Measurements from ENCODE around the gene GMPPB.

GMPPB gene

DNA sequence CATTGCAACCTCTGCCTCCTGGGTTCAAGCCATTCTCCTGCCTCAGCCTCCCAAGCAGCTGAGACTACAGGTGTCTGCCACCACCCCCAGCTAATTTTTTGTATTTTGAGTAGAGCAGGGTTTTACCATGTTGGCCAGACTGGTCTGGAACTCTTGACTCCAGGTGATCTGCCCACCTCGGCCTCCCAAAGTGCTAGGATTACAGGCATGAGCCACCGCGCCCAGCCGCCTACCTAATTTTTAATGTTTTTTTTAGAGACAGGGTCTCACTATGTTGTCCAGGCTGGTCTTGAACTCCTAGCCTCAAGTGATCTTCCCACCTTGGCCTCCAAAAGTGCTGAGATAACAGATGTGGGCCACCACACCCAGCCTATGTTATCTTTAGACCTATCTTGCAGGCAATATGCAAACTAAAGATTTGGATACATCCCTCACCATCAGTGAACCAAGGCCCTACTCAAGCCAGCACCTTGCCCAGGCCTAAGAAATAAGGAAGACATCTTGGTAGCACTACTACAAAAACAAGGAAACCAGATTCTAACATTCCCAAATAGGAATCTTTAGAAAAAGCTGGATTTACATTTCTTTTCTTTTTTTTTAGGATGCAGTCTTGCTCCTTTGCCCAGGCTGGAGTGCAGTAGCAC lies 6.3 kb upstream of the GMPPB start:
- in situ Hi-C loops (cut with MboI; ENCODE audit: low sequenced_read_pairs) = no loop called here

- in situ Hi-C loops (cut with MboI; ENCODE audit: low sequenced_read_pairs) = no loop called here
Observed at GRCh38 chr3:49727924-49728361, 4.2 kb upstream of the GMPPB start.

GRCh38 chr3:49727154-49727923 lies 3.6 kb upstream of the GMPPB start:
- in situ Hi-C loops (cut with MboI; ENCODE audit: low sequenced_read_pairs) = no loop called here

DNA sequence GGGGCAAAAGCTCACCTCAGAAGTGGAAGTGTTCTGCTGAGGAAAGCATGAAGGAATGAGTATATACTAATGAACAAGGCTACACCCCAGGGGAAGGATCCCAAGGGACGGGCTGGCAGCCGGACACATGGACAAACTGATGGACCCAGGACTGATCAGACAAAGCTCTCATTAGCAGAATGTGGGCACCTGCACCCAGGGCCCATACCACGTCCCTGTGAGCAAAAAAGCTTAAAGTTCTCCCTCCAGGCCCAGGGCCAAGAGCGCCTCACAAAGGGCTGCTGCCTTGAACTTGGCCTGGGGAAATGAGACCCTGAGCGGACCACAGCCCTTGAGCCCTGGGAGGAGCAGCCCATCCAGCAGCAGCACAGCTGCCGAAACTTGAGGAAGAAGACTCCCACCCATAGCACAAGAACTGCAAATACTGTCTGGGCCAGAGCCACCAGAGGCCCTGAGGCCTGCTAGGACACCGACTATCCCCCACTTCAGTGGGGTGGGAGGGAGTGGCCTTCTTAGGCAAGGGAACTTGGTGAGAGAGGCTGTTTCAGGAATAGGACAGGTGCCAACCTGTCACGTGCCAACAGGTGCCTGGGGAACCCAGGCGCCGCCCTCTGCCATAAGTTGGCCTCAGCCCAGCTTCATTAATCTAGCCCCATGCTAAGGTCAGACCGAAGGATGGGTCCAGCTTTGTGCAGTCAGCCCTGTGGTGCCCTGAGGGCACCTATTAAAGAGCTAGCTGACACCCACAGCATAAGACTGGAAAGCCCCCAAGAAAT lies 2.3 kb upstream of the GMPPB start:
- in situ Hi-C loops (cut with MboI; ENCODE audit: low sequenced_read_pairs) = no loop called here

GRCh38 chr3:49724586-49724985 lies 835 bp upstream of the GMPPB start:
- in situ Hi-C loops (cut with MboI; ENCODE audit: low sequenced_read_pairs) = no loop called here

DNA sequence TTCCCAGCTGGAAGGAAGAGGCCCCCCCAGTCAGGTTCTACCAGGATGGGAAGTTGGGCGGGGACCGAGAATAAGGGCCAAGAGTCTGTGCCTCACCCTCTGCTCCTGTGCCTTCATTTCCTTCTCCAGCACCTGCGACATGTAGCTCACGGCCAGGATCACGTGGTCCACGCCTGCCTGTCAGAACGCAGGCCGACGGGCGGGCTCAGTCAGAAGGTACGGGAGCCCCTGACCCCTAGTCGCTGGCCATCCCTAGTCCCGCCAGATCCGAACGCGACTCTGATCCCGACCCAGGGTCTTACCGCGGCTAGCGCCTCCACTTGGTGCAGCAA lies 489 bp downstream of the GMPPB start:
- in situ Hi-C loops (cut with MboI; ENCODE audit: low sequenced_read_pairs) = no loop called here

DNA sequence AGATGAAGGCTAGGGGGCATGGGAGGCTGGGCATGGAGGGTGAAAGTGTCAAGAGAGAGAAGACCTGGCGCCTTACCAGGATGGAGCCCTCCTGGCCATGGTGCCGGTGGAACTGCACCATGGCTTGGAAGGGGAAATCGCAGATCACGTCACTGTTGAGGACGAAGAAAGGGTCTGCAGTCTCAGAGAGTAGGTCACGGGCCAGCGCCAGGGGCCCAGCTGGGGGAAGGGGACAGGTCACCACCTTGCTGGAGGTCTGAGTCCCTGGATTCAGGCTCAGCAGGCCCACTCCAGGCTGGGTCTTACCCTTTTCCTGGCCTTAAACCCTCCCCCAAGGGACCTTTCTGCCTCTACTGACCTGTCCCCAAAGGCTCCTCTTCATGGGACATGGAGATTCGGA lies 855 bp downstream of the GMPPB start:
- in situ Hi-C loops (cut with MboI; ENCODE audit: low sequenced_read_pairs) = no loop called here

DNA sequence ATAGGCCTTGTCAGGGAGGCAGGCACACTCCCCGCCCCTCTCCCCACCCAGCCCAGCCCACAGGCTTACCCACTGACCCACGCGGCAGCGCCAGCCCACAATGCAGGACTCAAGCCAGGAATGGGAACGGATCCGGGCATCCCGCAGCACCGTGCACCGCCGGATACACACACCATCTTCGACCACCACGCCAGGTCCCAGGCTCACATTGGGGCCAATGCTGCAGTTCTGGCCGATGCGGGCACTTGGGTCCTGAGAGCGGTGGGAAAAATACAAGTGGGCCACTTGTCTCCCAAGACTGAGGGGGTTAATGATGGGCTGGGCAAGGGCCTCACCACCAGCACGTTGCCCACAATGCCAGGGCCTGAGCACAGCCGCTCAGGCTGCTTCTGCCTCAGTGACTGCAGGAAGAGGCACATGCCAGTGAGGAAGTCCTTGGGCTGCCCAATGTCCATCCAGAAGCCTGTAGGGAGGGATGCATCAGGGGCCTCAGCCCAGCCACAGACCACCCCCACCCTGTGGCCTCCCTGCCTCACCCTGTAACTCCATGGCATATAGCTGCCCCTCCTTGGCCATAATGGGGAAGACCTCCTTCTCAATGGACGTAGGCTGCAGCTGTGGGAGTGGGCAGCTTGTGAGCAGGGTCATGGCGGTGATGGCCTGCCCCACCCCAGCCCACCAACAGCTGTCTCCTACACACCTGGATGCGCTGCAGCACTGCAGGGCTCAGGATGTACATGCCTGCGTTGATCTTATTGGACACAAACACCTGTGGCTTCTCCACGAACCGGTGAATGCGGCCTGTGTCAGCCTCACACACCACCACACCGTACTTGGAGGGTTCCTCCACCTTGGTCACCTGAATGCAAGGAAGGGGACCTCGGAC lies 1.6 kb downstream of the GMPPB start:
- in situ Hi-C loops (cut with MboI; ENCODE audit: low sequenced_read_pairs) = no loop called here

DNA sequence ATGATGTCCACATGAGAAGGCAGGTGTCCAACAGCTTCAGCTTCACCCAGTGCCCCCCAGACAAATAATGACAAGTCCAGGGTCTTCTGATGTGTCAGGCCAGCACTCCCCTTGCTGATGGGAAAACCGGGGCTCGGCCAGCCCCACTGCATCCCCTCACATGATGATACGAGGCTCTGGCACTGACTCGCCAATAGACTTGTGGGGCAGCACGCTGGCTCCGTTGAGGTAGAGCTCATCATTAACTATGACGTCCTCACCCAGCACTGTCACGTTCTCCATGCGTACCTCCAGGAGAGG lies 2.2 kb downstream of the GMPPB start:
- in situ Hi-C loops (cut with MboI; ENCODE audit: low sequenced_read_pairs) = no loop called here

DNA sequence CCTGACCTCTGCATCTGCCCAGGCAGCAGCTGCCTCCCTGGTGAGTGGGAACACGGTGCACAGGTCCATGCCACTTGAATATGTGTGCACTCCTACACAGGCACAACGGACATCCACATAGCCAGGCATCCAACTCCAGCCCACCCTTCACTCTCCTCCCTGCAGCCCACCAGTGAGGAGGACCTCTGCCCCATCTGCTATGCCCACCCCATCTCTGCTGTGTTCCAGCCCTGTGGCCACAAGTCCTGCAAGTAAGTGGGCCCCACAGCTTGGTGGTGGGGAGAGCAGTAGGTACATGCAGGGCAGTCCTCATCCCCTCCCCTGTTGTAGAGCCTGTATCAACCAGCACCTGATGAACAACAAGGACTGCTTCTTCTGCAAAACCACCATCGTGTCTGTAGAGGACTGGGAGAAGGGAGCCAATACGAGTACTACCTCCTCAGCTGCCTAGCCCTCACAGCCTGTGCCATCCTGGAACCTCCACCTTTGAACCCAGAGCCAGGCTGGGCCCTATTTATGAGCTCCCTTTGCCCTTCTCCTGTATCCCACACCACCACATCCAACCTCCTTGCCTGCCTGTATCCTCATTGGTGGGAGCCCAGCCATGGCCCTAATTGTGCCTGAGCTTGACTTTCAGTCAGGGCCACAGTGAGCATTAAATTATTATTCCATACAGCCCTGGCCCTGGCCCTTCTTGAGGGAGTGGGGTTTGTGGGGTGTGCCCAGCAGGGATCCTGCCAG lies 2.7 kb downstream of the GMPPB start:
- in situ Hi-C loops (cut with MboI; ENCODE audit: low sequenced_read_pairs) = no loop called here

GRCh38 chr3:49719214-49719884 lies 4.4 kb downstream of the GMPPB start, which contains the start of gene AMIGO3:
Gene AMIGO3 (minus strand): TSS chr3:49719684. CDS start chr3:49719465, 219 bp downstream.
- in situ Hi-C loops (cut with MboI; ENCODE audit: low sequenced_read_pairs) = no loop called here

DNA sequence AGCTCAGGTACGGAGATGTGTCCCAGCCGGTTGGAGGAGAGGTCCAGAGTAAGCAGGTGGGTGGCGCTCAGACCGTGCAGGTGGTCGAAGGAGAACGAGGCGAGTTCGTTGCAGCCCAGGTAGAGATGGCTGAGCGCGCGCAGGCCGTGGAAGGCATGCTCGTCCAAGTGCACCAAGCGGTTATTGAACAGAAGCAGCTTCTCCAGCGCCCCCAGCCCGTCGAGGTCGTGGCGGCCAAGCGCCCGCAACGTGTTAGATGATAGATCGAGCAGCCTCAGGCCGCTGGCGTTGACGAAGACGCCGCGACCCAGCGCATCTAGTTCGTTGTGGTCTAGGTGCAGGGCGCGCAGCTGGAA lies 4.9 kb downstream of the GMPPB start:
- in situ Hi-C loops (cut with MboI; ENCODE audit: low sequenced_read_pairs) = no loop called here

- in situ Hi-C loops (cut with MboI; ENCODE audit: low sequenced_read_pairs) = no loop called here
Observed at GRCh38 chr3:49717959-49718857, 5.5 kb downstream of the GMPPB start.

DNA sequence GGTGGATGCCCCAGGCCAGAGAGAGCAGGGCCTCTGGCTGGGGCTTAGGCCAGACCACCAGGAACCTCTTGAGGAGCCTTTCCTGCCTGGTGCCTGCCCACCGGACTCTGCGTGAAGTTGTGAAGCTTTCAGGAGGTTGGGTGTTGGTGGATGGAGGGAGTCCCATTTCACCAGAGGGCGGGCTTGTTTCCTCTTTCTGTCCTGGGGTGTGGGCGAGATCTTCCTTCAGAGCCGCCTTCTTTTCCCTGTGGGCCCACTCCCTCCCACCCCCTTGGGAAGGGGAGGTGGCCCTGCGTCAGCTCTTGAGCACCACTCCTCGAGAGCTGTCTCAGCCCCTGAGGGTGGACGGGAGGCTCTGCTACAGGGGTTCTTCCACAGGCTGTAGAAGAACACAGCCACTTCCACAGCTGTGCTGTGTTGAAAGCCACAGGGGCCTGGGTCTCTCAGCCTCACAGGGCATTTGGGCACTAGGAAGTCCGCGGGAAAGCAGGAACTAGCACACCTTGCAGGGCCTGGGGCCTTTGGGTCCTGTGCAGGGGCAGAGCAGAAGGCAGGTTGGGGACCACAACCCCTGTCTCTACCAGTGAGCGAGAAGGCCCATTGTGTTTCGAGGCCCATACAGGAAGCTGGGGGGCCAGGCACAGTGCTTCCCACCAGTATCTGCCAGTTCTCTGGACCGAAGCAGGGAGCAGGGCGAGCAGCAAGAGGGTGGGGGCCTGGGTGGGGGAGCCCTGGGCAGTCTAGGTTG lies 6.4 kb downstream of the GMPPB start:
- in situ Hi-C loops (cut with MboI; ENCODE audit: low sequenced_read_pairs) = no loop called here

GRCh38 chr3:49716691-49717210 lies 7.0 kb downstream of the GMPPB start:
- in situ Hi-C loops (cut with MboI; ENCODE audit: low sequenced_read_pairs) = no loop called here

GRCh38 chr3:49716169-49716568 lies 7.6 kb downstream of the GMPPB start:
- in situ Hi-C loops (cut with MboI; ENCODE audit: low sequenced_read_pairs) = no loop called here

- in situ Hi-C loops (cut with MboI; ENCODE audit: low sequenced_read_pairs) = no loop called here
Observed at GRCh38 chr3:49715611-49716121, 8.1 kb downstream of the GMPPB start.

Measured in hTERT RPE-1 (cell line).